CD14-positive monocyte (primary cell): ENCODE results near the gene IBA57. TPM values are rescaled to one million over a fixed set of nuclear protein-coding genes. Genes with fewer than 3 reads are reported as not detected.
A peak's percentile ranks its signal among the peaks of the same experiment; 100 is the strongest.

ENCODE experiments used
- DNase-seq, 3 donors: peaks; one replicate each; pipeline ENCODE4 v3.0.0-alpha.2; 2011 to 2022
- H2AFZ ChIP-seq: 2 replicates; pipeline ENCODE4 v1.6.0; 2012; ENCODE audit warnings: mild to moderate bottlenecking, low read depth, low read length, inconsistent platforms; ENCODE audit not compliant: insufficient read depth, poor library complexity, severe bottlenecking
- H3K27ac ChIP-seq, 2 donors: 1 replicate in 1 of 2; 2 replicates in 1 of 2; pipeline ENCODE4 v1.5.1; 2012 to 2013; ENCODE audit warnings: low read length in 2 of 2, control low read depth in 1 of 2, inconsistent platforms in 1 of 2, low read depth in 1 of 2, mild to moderate bottlenecking in 1 of 2
- H3K27me3 ChIP-seq, 2 donors: one replicate each; pipeline versions ENCODE4 v1.6.0 to v1.6.1; 2011 to 2013; ENCODE audit warnings: low read length in 2 of 2; ENCODE audit not compliant: control insufficient read depth in 2 of 2, insufficient read depth in 2 of 2
- H3K36me3 ChIP-seq, 2 donors: replicated peaks in 1 of 2; 1 replicate in 1 of 2; 2 replicates in 1 of 2; pipeline versions ENCODE4 v1.5.1 to v1.6.1; 2012 to 2013; ENCODE audit warnings: low read length in 2 of 2, control low read depth in 1 of 2, inconsistent platforms in 1 of 2, mild to moderate bottlenecking in 1 of 2; ENCODE audit not compliant: insufficient read depth in 2 of 2, control insufficient read depth in 1 of 2
- H3K4me1 ChIP-seq, 2 donors: 1 replicate in 1 of 2; 2 replicates in 1 of 2; pipeline versions ENCODE4 v1.5.1 to v1.6.1; 2012 to 2013; ENCODE audit warnings: low read length in 2 of 2, control low read depth in 1 of 2, inconsistent platforms in 1 of 2, mild to moderate bottlenecking in 1 of 2, moderate library complexity in 1 of 2; ENCODE audit not compliant: insufficient read depth in 2 of 2, control insufficient read depth in 1 of 2
- H3K4me2 ChIP-seq: replicated peaks from 2 replicates; pipeline ENCODE3; 2012; ENCODE audit warnings: low read length, moderate library complexity, mild to moderate bottlenecking; ENCODE audit not compliant: poor library complexity, severe bottlenecking; ENCODE audit errors: extremely low read depth
- H3K4me3 ChIP-seq, 3 experiments: fragments of 200-600 bp in 1 of 3; sonication (generic) in 1 of 3; replicated peaks in 1 of 3; 1 replicate in 2 of 3; 2 replicates in 1 of 3; pipeline ENCODE4 v1.5.1; 2011 to 2013; ENCODE audit warnings: low read length in 3 of 3, mild to moderate bottlenecking in 3 of 3, control low read depth in 2 of 3, low read depth in 2 of 3, inconsistent platforms in 1 of 3, moderate library complexity in 1 of 3
- H3K79me2 ChIP-seq: 2 replicates; pipeline ENCODE4 v1.6.0; 2012; ENCODE audit warnings: mild to moderate bottlenecking, control low read depth, inconsistent platforms, low read length, moderate library complexity; ENCODE audit not compliant: insufficient read depth
- H3K9ac ChIP-seq: 2 replicates; pipeline ENCODE4 v1.6.0; 2017; ENCODE audit warnings: low read length, mild to moderate bottlenecking; ENCODE audit not compliant: insufficient read depth, poor library complexity, severe bottlenecking
- H3K9me3 ChIP-seq, 2 donors: replicated peaks in 1 of 2; 1 replicate in 1 of 2; 2 replicates in 1 of 2; pipeline versions ENCODE4 v1.5.1 to v1.6.1; 2012 to 2013; ENCODE audit warnings: low read length in 2 of 2, control low read depth in 1 of 2; ENCODE audit not compliant: control insufficient read depth in 1 of 2, insufficient read depth in 1 of 2
- H4K20me1 ChIP-seq: 2 replicates; pipeline ENCODE4 v1.6.0; 2012; ENCODE audit warnings: mild to moderate bottlenecking, low read length, control low read depth, moderate library complexity; ENCODE audit not compliant: insufficient read depth
- H3K27ac Mint-ChIP-seq, 7 donors: one replicate each; pipeline ENCODE4 v1.8.0; 2020; ENCODE audit warnings: mild to moderate bottlenecking in 7 of 7, mixed read lengths in 7 of 7, moderate library complexity in 6 of 7, inconsistent platforms in 2 of 7
- H3K27me3 Mint-ChIP-seq, 3 donors: one replicate each; pipeline ENCODE4 v1.8.0; 2021 to 2022; ENCODE audit warnings: low read depth in 3 of 3, mild to moderate bottlenecking in 3 of 3, mixed read lengths in 3 of 3, moderate library complexity in 3 of 3, inconsistent platforms in 1 of 3
- H3K36me3 Mint-ChIP-seq, 2 donors: one replicate each; pipeline ENCODE4 v1.8.0; 2020; ENCODE audit warnings: mixed read lengths in 2 of 2, inconsistent platforms in 1 of 2, mild to moderate bottlenecking in 1 of 2
- H3K4me1 Mint-ChIP-seq: one replicate; pipeline ENCODE4 v1.8.0; 2020; ENCODE audit warnings: mild to moderate bottlenecking, mixed read lengths
- H3K4me3 Mint-ChIP-seq, 2 donors: one replicate each; pipeline ENCODE4 v1.8.0; 2020; ENCODE audit warnings: mild to moderate bottlenecking in 2 of 2, mixed read lengths in 2 of 2, moderate library complexity in 1 of 2
- H3K9me3 Mint-ChIP-seq, 7 donors: one replicate each; pipeline ENCODE4 v1.8.0; 2020 to 2022; ENCODE audit warnings: mixed read lengths in 7 of 7, mild to moderate bottlenecking in 6 of 7, moderate library complexity in 6 of 7, inconsistent platforms in 2 of 7
- WGBS: methylation state at CpG from one replicate; pipeline ENCODE4 v1.1.5; 2013; ENCODE audit warnings: missing lambda C conversion rate; ENCODE audit not compliant: insufficient coverage; 5-methylcytosine and 5-hydroxymethylcytosine counted together
- intact Hi-C, 2 donors: fragments of 100-400 bp; cut with micrococcal nuclease; formaldehyde crosslinking; loops; one replicate each; pipeline versions ENCODE4 v1.15.0 to v1.15.1; 2023
- polyA plus RNA-seq, 3 donors: library from polyadenylated mRNA; depleted of rRNA in 1 of 3; unstranded in 2 of 3; stranded (reverse) in 1 of 3; fragments of 300-500 nt in 2 of 3; fragments of >200 nt in 1 of 3; fragmentation: Illumina TruSeq in 2 of 3; gene quantifications; 1 replicate in 2 of 3; 2 replicates in 1 of 3; pipeline ENCODE4 v1.2.3, GENCODE V29; 2012 to 2021
- TF ChIP-seq, protein P1 (sequence below): fragments of 200-600 bp; IDR thresholded peaks from one replicate; pipeline ENCODE4 v1.8.0; 2022; ENCODE audit warnings: antibody characterized with exemption, mild to moderate bottlenecking

IBA57 gene
- polyA plus RNA-seq, 3 donors: 1.6 to 2.1 (median 1.7) TPM

GRCh38 chr1:228144193-228144992, 21.2 kb upstream of the IBA57 start:
- TF ChIP-seq, protein P1, sequence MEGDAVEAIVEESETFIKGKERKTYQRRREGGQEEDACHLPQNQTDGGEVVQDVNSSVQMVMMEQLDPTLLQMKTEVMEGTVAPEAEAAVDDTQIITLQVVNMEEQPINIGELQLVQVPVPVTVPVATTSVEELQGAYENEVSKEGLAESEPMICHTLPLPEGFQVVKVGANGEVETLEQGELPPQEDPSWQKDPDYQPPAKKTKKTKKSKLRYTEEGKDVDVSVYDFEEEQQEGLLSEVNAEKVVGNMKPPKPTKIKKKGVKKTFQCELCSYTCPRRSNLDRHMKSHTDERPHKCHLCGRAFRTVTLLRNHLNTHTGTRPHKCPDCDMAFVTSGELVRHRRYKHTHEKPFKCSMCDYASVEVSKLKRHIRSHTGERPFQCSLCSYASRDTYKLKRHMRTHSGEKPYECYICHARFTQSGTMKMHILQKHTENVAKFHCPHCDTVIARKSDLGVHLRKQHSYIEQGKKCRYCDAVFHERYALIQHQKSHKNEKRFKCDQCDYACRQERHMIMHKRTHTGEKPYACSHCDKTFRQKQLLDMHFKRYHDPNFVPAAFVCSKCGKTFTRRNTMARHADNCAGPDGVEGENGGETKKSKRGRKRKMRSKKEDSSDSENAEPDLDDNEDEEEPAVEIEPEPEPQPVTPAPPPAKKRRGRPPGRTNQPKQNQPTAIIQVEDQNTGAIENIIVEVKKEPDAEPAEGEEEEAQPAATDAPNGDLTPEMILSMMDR: no peak
- Histone ChIP-seq H3K4me2 (no peak overlapping the region), H3K79me2 (peaks cover 64% of the 10 kb centered on the region), H3K4me3 (no peak overlapping the region), H3K36me3 (peaks cover 36 to 40% of the 10 kb centered on the region in 2 donors), H4K20me1 (peaks cover 90% of the 10 kb centered on the region), H3K27ac (no peak overlapping the region), H2AFZ (no peak overlapping the region), H3K4me1 (peaks cover 19 to 25% of the 10 kb centered on the region in 2 donors), H3K27me3 (no peaks in the 10 kb centered on the region), H3K9ac (no peak overlapping the region), H3K9me3 (no peaks in the 10 kb centered on the region)
- 91% methylated on average over 10 of the region's 16 CpGs for WGBS
- H3K27ac Mint-ChIP-seq: peak overlapping the region in 2 of 7 donors; percentile 55 to 59
- H3K4me3 Mint-ChIP-seq: no peak overlapping the region
- H3K36me3 Mint-ChIP-seq: peaks cover 17 to 51% of the 10 kb centered on the region in 2 donors
- peaks cover 0 to 5% (median 0%) of the 10 kb centered on the region in 3 donors for H3K27me3 Mint-ChIP-seq
- DNase-seq: no peak
- no peaks in the 10 kb centered on the region for H3K9me3 Mint-ChIP-seq
- intact Hi-C loops: loop anchor here in 1 of 2 donors (5.0 kb wide), 1 partner anchor 37 kb away; the partner anchor contains the start of gene MRPL55
- peaks cover 31% of the 10 kb centered on the region for H3K4me1 Mint-ChIP-seq

DNA sequence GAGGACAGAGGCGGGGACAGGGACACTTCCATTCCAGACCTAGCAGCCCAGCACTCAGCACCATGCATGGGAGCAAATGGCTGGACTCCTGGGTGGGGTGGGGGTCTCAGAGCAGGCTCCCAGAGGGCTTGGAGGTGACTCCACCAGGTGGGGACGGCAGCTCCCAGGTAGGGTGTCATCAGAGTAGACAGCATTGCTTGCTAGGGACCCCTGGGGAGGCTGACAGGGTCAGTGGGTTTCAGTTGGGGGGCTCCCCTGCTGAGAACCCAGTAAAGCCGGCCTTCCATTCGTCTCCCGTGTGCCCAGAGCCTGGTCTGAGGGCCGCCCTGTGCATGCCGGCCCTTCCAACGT, 20.6 kb upstream of the IBA57 start:
- no peak overlapping the region for H3K4me3 Mint-ChIP-seq
- Histone ChIP-seq H3K79me2 (peaks cover 64% of the 10 kb centered on the region), H3K36me3 (peaks cover 36 to 40% of the 10 kb centered on the region in 2 donors), H4K20me1 (peaks cover 96% of the 10 kb centered on the region), H3K27me3 (no peaks in the 10 kb centered on the region), H3K27ac (no peak overlapping the region), H3K4me2 (no peak overlapping the region), H3K4me1 (peaks cover 17 to 22% of the 10 kb centered on the region in 2 donors), H3K9me3 (no peaks in the 10 kb centered on the region), H3K4me3 (no peak overlapping the region), H3K9ac (no peak overlapping the region), H2AFZ (no peak overlapping the region)
- intact Hi-C loops: loop anchor here in 1 of 2 donors (5.0 kb wide), 1 partner anchor 38 kb away; the partner anchor contains the start of gene MRPL55
- peaks cover 31% of the 10 kb centered on the region for H3K4me1 Mint-ChIP-seq
- H3K27ac Mint-ChIP-seq: peak overlapping the region in 1 of 7 donors; percentile 35
- peaks cover 17 to 55% of the 10 kb centered on the region in 2 donors for H3K36me3 Mint-ChIP-seq
- TF ChIP-seq, protein P1: no peak
- no peaks in the 10 kb centered on the region for H3K9me3 Mint-ChIP-seq
- 100% methylated on average over 7 of the region's 8 CpGs for WGBS
- peaks cover 0 to 4% (median 0%) of the 10 kb centered on the region in 3 donors for H3K27me3 Mint-ChIP-seq
- DNase-seq: no peak
